Brain microvascular endothelial cell (primary cell): Measurements from ENCODE around the gene ACSF3.
A peak's percentile ranks its signal among the peaks of the same experiment; 100 is the strongest.

Experiments
- DNase-seq: peaks from one replicate; pipeline ENCODE4 v3.0.0-alpha.2; 2020
- H3K27ac ChIP-seq: fragments of 250-450 bp; sonication (Bioruptor Pico); 2 replicates; pipeline ENCODE4 v1.5.1; 2020; ENCODE audit warnings: mild to moderate bottlenecking, moderate library complexity
- H3K27me3 ChIP-seq: fragments of 250-450 bp; sonication (Bioruptor Pico); replicated peaks from 2 replicates; pipeline ENCODE4 v1.5.1; 2020; ENCODE audit warnings: mild to moderate bottlenecking
- H3K36me3 ChIP-seq: fragments of 250-450 bp; sonication (Bioruptor Pico); replicated peaks from 2 replicates; pipeline ENCODE4 v1.5.1; 2020; ENCODE audit warnings: mild to moderate bottlenecking
- H3K4me3 ChIP-seq: 2 replicates; pipeline ENCODE4 v1.5.1; 2011; ENCODE audit warnings: low read depth, mild to moderate bottlenecking, control low read depth, low read length, moderate library complexity
- CTCF ChIP-seq: IDR thresholded peaks from 2 replicates; pipeline ENCODE4 v1.5.1; 2011; ENCODE audit warnings: low read depth, mild to moderate bottlenecking, moderate library complexity, low read length, control low read depth, inconsistent platforms; ENCODE audit errors: missing control alignments
- in situ Hi-C: cut with HindIII; loops from 2 replicates; pipeline ENCODE4 v1.10.0; 2017; ENCODE audit warnings: low sequenced_read_pairs, low pct_ligation_motif_present

The ACSF3 gene

GRCh38 chr16:89130448-89130847 lies 36.8 kb downstream of the ACSF3 start:
- TF ChIP-seq CTCF, result no peak
- peaks cover 16% of the 10 kb centered on the region for H3K36me3 ChIP-seq
- no peak overlapping the region for H3K27ac ChIP-seq
- in situ Hi-C loops, result no loop called here
- H3K4me3 ChIP-seq, result no peak overlapping the region
- no peaks in the 10 kb centered on the region for H3K27me3 ChIP-seq
- DNase-seq, result no peak

- H3K27ac ChIP-seq, result no peak overlapping the region
- DNase-seq, result no peak
- H3K36me3 ChIP-seq, result peaks cover 18% of the 10 kb centered on the region
- in situ Hi-C loops, result no loop called here
- no peaks in the 10 kb centered on the region for H3K27me3 ChIP-seq
- TF ChIP-seq CTCF, result no peak
- no peak overlapping the region for H3K4me3 ChIP-seq
These were observed 38.1 kb downstream of the ACSF3 start for GRCh38 chr16:89131783-89132182.

GRCh38 chr16:89132194-89133005 lies 38.7 kb downstream of the ACSF3 start:
- DNase-seq, result no peak
- TF ChIP-seq CTCF, result peak; percentile 19
- in situ Hi-C loops, result no loop called here

GRCh38 chr16:89133457-89134127 lies 39.9 kb downstream of the ACSF3 start:
- no peak for TF ChIP-seq CTCF
- Histone ChIP-seq H3K4me3 (no peak overlapping the region), H3K36me3 (peaks cover 18% of the 10 kb centered on the region), H3K27me3 (no peaks in the 10 kb centered on the region), H3K27ac (no peak overlapping the region)
- in situ Hi-C loops, result no loop called here
- DNase-seq, result no peak

More at GRCh38 chr16:89132194-89133005, 38.7 kb downstream of the ACSF3 start:
- no peak overlapping the region for H3K4me3 ChIP-seq
- no peaks in the 10 kb centered on the region for H3K27me3 ChIP-seq
- no peak overlapping the region for H3K27ac ChIP-seq
- H3K36me3 ChIP-seq, result peaks cover 18% of the 10 kb centered on the region

GRCh38 chr16:89134269-89134668 lies 40.6 kb downstream of the ACSF3 start:
- no peak overlapping the region for H3K27ac ChIP-seq
- in situ Hi-C loops, result no loop called here
- H3K27me3 ChIP-seq, result no peaks in the 10 kb centered on the region
- no peak overlapping the region for H3K4me3 ChIP-seq
- no peak for DNase-seq
- no peak for TF ChIP-seq CTCF
- H3K36me3 ChIP-seq, result peaks cover 18% of the 10 kb centered on the region
